GM19397 (cell line): ENCODE measurements around the gene DPM2.

Experiments used
- ATAC-seq: cut with Tn5 transposase; IDR thresholded peaks from one replicate; pipeline ENCODE4 v1.9.1; 2021; ENCODE audit warnings: mild to moderate bottlenecking, moderate library complexity; ENCODE audit not compliant: unreplicated experiment

DPM2 gene

DNA sequence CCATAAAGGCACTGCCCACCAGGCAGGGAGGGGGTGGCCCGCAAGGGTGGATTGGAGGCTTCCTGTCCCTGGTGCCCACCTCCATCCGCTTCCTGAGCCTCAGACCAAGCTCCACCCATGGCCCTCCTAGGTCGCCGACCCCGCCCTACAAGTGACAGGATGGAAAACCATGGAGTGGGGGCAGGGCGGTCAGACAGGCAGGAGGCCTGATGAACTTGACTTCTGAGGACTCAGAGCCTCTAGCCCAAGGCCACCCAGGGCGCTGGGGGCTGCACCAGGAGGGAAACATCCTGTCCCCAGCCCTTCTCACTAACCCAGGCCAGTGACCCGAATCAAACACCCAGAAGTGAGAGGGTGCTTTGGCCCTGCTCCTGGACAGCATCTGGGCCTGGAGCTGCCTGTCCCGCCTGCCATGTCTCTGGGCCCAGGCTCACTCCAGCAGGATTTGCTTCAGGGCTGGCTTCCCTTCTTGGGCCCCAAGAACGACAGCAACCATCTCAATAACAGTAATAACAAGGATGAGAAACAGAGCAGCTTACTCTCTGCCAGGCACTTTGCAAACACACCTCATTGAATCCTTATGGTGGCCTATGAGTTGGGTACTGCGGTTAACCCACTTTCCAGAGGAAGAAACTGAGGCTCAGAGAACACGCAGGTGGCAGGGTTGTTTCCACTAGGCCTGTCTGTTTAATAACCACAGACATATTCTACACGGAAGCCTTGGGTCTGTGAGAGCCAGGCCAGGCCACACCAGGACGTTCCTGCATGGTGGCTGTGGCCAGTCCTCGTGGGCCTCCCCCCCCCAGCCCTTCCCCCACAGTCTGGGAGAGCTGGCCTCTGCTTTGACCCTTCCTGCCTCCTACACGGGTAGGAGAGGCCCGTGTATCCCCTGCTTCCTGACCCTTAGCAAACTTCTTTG, 33.8 kb downstream of the DPM2 start:
- ATAC-seq, result no peak

- ATAC-seq, result peak; percentile 66
These were observed 38.3 kb downstream of the DPM2 start, which contains the start of gene ST6GALNAC6 for GRCh38 chr9:127899128-127899943. TSS of gene ST6GALNAC6 (minus strand) at chr9:127899603. CDS start at chr9:127897981, 1,622 bp downstream.

- ATAC-seq, result no peak
These were observed 39.1 kb downstream of the DPM2 start for GRCh38 chr9:127898433-127899127.

- no peak for ATAC-seq
These were observed 40.4 kb downstream of the DPM2 start for GRCh38 chr9:127897193-127897692.

DNA sequence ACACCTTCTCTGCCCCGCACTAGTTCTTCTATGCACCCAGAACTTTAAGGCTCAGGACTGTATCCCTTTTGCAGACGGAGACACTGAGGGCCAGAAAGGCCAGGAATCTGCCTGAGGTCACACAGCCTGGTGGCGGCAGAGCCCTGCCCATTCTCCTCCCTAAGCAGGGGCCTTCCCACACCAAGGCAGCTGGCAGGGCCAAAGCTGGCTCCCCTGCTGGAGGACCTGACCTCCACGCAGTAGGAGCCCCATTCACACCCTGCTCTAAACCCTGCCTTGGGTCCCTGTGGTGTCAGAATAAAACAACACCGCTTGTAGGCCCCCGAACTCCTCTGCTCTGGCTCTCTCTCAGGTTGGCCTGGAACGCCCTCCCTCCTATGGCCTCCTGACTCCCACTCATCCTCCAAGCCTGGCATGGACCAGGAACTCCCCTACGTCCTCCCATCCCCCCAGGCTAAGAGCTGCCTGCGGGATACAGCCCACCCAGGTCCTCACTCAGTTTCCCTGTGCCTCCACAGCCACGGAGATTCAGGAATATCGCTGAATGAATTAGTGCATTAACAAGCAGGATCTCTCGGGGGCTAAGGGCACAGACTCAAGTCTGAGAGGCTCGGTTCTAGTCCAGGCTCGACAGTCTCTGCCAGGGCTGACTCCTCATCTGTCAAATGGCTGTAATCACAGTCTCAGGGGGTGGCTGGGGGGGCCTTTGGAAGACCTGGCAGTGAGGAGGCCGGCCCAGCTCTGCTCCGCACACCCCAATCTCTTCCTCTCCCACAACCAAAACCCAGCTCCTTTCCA, 41.1 kb downstream of the DPM2 start:
- no peak for ATAC-seq

DNA sequence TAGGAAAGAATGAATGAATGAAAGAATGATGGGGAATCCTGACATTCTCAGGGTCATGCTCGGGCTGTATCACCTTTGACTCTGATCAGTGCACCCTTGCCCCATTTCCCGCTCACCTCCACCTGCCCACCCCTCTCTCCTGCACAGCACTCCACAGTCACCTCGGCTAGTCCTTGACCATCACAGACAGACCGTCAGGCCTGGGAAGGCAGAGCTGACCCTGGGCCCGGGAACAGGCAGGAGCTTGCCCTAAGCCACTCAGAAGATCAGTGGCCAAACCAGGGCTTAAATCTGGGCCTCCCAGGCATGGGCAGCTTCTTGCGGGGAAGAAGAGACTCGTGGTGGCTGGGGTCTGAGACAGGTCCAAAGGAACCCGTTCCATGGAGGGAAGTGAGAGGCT, 41.8 kb downstream of the DPM2 start:
- ATAC-seq, result no peak

DNA sequence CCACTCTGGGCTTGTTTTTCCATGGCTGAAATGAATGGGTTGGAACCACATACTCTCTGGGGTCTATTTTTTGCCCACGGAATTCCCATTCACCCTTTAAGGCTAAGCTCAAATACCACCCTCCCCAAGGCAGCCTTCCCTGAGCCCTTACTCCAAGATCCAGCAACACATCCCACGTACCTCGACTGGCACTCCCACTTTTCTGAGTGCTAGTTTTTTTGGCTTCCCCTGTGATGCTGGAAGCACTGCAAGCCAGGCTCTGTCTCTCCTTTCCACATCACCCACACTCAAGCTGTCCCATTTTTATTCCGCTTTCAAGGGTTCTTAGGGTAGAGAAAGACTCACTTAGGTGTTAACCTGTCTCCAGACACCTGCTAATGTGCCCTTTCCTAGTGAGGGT, 44.3 kb downstream of the DPM2 start:
- ATAC-seq, result no peak

- ATAC-seq, result no peak
These were observed 44.8 kb downstream of the DPM2 start for GRCh38 chr9:127892831-127893230.

DNA sequence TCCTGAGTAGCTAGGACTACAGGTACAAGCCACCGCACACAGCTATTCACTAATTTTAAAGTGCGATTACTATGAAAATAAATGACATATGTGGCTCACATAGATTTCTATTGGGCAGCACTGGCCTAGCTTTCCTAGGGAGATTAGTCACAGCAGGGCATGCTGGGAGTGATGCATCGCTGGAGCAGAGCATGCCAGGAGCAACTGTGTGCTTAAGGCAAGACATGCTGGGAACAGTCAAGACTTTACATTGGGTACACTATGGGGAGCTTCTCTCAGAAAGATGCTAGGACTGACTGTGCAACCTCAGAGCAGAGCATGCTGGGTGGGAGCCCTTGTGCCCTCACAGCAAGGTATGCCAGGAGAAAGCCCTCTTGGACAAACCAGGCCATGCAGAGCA, 47.6 kb downstream of the DPM2 start:
- ATAC-seq, result no peak

DNA sequence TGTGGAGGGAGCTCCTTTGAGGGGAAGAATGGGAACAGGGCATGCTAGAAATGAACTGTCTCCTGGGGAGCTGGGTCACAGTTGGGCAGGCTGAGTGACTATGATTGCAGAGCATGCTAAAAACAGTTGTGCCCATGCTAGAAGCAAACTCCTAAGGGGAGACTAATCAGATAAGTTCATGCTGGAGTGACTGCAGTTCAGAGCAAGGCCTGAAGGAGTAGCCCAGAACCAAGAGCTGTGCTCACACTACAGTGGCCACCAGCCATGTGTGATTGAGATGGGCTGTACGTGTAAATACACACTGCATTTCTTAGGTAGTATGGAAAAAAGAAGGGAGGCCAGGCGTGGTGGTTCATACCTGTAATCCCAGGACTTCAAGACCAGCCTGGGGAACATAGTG, 49.9 kb downstream of the DPM2 start:
- ATAC-seq, result no peak

GRCh38 chr9:127886401-127886972, 51.2 kb downstream of the DPM2 start:
- no peak for ATAC-seq

GRCh38 chr9:127885508-127886281, 52.0 kb downstream of the DPM2 start:
- no peak for ATAC-seq
